MCF 10A (cell line): ENCODE measurements around the gene HERPUD1. TPM values are rescaled to one million over a fixed set of nuclear protein-coding genes. Genes with fewer than 3 reads are reported as not detected.
A peak's percentile ranks its signal among the peaks of the same experiment; 100 is the strongest.

Experiments used
- BruUV-seq: library from RNA; stranded (reverse); fragments of 400-500 nt; replicated peaks from 2 replicates; lab custom pipeline; 2021; lab: Mats Ljungman, UMichigan
- CTCF ChIA-PET: fragments of 300-600 bp; sonication (Branson Sonifier 250); formaldehyde crosslinking; extraction: SDS; loops from one replicate; lab custom pipeline; 2021; ENCODE audit warnings: antibody characterized with exemption, inconsistent platforms; lab: Yijun Ruan, JAX
- POLR2A ChIA-PET: fragments of 300-600, 350-650 bp; sonication (Branson Sonifier 250); formaldehyde crosslinking; extraction: SDS; loops from one replicate; lab custom pipeline; 2020; ENCODE audit warnings: antibody characterized with exemption, inconsistent platforms; lab: Yijun Ruan, JAX
- DNase-seq: peaks from one replicate; pipeline ENCODE4 v3.0.0-alpha.2; 2018; ENCODE audit not compliant: unreplicated experiment
- H3K27ac Mint-ChIP-seq: one replicate; pipeline ENCODE4 v1.8.0; 2022; ENCODE audit warnings: mild to moderate bottlenecking, low read depth, mixed read lengths; ENCODE audit not compliant: unreplicated experiment
- H3K27me3 Mint-ChIP-seq: one replicate; pipeline ENCODE4 v1.8.0; 2022; ENCODE audit warnings: mixed read lengths; ENCODE audit not compliant: insufficient read depth, unreplicated experiment
- H3K36me3 Mint-ChIP-seq: one replicate; pipeline ENCODE4 v1.8.0; 2022; ENCODE audit warnings: mild to moderate bottlenecking, moderate library complexity, mixed read lengths; ENCODE audit not compliant: insufficient read depth, unreplicated experiment
- H3K4me1 Mint-ChIP-seq: one replicate; pipeline ENCODE4 v1.8.0; 2022; ENCODE audit warnings: mixed read lengths; ENCODE audit not compliant: insufficient read depth, unreplicated experiment
- H3K4me3 Mint-ChIP-seq: one replicate; pipeline ENCODE4 v1.8.0; 2022; ENCODE audit warnings: mild to moderate bottlenecking, moderate library complexity, mixed read lengths; ENCODE audit not compliant: unreplicated experiment
- H3K9me3 Mint-ChIP-seq: one replicate; pipeline ENCODE4 v1.8.0; 2022; ENCODE audit warnings: mixed read lengths; ENCODE audit not compliant: unreplicated experiment
- intact Hi-C: fragments of 100-400 bp; cut with micrococcal nuclease; formaldehyde crosslinking; loops from 2 replicates; pipeline ENCODE4 v1.14.1; 2022
- total RNA-seq: library from RNA; stranded (reverse); gene quantifications from 2 replicates; pipeline ENCODE4 v1.2.3, GENCODE V29; 2022
- TF ChIP-seq, protein P1 (sequence below): fragments of 200-600 bp; IDR thresholded peaks from one replicate; pipeline ENCODE4 v1.8.0; 2022; ENCODE audit warnings: antibody characterized with exemption, mild to moderate bottlenecking; ENCODE audit not compliant: unreplicated experiment

HERPUD1 gene
- total RNA-seq, 1 experiment from 2014 or later = 201 TPM

DNA sequence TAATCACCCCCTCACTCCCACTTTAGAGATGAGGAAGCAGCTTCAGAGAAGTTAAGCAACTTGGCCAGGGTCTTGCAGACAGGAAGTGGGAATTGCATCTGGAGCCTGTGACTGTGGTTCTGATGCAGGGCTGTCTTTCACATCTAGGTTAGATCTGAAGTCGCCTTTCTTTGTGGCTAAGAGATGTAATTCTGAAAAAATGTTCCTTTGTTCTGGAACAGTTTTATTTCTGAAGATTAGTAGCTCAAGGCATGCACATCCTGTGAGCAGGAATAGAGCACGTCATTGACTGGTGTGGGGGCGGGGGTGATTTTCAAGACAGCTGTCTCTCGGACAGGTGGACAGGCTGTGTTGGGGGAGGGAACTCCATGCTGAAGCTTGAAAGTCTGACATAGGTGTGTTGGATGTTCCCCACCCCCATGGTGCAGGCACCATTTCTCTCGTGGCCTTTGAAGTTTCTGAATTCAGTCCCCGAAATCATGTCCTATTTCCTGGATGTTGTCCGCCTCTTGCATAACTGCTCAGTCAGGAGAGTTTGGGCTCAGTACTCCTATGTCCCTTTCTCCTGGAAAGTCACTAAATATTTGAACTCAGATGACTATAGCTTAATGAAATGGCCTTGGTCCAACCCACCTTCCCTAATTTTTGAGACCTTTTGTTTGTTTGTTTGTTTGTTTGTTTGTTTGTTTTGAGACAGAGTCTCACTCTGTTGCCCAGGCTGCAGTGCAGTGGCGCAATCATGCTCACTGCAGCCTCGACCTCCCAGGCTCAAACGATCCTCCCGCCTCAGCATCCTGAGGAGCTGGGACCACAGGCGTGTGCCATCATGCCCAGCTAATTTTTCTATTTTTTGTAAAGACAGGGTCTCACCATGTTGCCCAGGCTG lies 21.0 kb upstream of the HERPUD1 start:
- Mint-ChIP-seq H3K4me3 (no peak overlapping the region), H3K4me1 (peaks cover 6% of the 10 kb centered on the region), H3K36me3 (no peaks in the 10 kb centered on the region), H3K27me3 (no peaks in the 10 kb centered on the region), H3K9me3 (no peaks in the 10 kb centered on the region), H3K27ac (no peak overlapping the region)
- BruUV-seq = no TSS peak
- CTCF ChIA-PET = interaction anchor here (0.6 to 1.0 kb wide), 3 partner anchors 44 to 851 kb away, joined by 3 to 4 read pairs (median 4); no protein-coding TSS in a partner anchor
- peak; percentile 36 for DNase-seq
- intact Hi-C loops = no loop called here
- POLR2A ChIA-PET = interaction anchor here (1.1 kb wide), 1 partner anchor 22 kb away, joined by 7 read pairs; no protein-coding TSS in a partner anchor
- TF ChIP-seq, protein P1, sequence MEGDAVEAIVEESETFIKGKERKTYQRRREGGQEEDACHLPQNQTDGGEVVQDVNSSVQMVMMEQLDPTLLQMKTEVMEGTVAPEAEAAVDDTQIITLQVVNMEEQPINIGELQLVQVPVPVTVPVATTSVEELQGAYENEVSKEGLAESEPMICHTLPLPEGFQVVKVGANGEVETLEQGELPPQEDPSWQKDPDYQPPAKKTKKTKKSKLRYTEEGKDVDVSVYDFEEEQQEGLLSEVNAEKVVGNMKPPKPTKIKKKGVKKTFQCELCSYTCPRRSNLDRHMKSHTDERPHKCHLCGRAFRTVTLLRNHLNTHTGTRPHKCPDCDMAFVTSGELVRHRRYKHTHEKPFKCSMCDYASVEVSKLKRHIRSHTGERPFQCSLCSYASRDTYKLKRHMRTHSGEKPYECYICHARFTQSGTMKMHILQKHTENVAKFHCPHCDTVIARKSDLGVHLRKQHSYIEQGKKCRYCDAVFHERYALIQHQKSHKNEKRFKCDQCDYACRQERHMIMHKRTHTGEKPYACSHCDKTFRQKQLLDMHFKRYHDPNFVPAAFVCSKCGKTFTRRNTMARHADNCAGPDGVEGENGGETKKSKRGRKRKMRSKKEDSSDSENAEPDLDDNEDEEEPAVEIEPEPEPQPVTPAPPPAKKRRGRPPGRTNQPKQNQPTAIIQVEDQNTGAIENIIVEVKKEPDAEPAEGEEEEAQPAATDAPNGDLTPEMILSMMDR = no peak

DNA sequence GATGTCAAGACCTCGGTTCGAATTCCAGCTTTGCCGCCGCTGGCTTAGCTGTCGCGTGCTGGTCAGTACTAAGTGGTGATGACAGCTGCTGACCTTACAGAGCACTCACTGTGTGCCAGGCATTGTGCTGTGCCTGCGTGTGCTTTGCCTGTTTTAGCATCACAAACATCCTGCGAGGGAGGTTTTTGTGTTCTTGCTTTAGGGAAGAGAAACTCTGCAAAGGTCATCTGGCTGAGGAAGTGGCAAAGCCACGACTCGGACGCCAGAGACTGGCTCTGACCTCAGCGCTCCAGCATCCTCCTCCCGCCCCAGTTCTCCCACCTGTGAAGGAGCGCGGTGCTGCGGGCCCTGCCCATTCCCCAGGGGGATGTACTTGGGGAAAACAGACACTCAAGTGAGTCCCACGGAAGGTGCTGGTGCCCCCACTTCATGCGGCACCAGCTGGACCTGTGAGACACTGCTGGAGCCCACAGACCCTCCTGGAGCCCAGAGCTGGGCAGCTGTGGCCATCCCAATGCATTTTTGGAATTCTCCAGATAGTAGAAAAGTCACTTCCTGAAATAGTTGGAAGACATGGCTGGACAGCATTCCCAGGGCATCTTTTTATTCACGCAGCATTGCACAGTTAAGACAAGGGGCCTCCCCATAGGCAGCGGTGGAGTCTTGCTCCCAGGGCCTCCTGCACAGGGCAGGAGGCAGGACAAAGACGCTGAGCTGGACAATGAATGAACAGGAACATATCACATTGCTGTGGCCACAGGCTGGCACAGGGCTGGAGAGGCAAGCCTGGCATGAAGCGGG lies 20.0 kb upstream of the HERPUD1 start:
- peaks cover 1% of the 10 kb centered on the region for H3K27me3 Mint-ChIP-seq
- H3K36me3 Mint-ChIP-seq = no peaks in the 10 kb centered on the region
- H3K9me3 Mint-ChIP-seq = no peaks in the 10 kb centered on the region
- CTCF ChIA-PET = interaction anchor here (0.5 kb wide), 1 partner anchor 47 kb away, joined by 4 read pairs; the partner anchor contains the start of gene SLC12A3
- H3K4me1 Mint-ChIP-seq = peaks cover 6% of the 10 kb centered on the region
- intact Hi-C loops = no loop called here
- POLR2A ChIA-PET = no interaction called here
- DNase-seq = no peak
- no peak overlapping the region for H3K4me3 Mint-ChIP-seq
- TF ChIP-seq, protein P1 = no peak
- no TSS peak for BruUV-seq
- H3K27ac Mint-ChIP-seq = no peak overlapping the region

DNA sequence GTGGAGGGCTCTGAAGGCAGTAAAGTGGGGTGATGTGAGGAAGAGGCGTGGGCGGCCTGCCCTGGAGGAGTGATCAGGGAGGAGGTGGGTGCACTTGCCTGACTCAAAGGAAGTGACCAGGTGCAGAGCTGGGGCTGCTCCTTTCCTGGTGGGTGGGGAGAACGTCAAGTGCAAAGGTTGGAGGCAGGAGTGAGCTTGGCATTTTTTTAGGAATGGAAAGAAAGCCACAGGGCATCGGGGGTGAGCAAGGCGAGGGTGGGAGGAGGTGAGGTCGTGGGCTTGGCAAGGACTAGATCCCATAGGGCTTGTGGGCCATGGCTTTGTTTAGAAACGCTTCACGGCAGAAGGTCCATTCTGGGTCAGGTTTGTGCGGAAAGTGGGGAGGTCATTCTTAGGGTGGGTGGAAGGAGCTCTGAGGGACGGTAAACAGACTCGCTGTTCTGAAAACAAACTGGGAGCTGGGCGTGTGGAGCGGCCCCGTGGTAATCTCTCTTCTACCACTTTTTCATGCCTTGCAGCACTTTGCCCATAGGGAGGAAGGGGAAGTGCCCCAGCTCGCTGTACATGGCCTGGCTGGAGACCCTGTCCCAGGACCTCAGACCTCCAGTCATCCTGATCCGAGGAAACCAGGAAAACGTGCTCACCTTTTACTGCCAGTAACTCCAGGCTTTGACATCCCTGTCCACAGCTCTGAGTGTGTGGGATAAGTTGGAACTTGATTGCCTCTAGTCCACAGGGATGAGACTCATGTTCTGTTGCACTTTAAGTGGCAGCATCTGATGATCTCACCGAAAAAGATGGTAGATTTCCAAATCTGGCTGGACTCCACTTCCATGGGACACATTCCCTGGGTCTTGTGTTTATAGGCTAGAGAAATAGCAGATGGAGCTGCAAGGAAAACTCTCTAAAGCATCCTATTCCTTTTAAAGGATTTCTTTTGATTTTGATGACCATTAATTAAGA lies 18.9 kb upstream of the HERPUD1 start:
- no TSS peak for BruUV-seq

More for the DNA sequence above, 18.9 kb upstream of the HERPUD1 start:
- TF ChIP-seq, protein P1 = no peak
- ChIA-PET CTCF (interaction anchor here (0.6 to 0.7 kb wide), 2 partner anchors 48 to 54 kb away, joined by 3 read pairs; no protein-coding TSS in a partner anchor), POLR2A (interaction anchor here (0.9 to 1.5 kb wide), 3 partner anchors 20 to 74 kb away, joined by 3 to 7 read pairs (median 3); no protein-coding TSS in a partner anchor)
- H3K36me3 Mint-ChIP-seq = no peaks in the 10 kb centered on the region
- no peak overlapping the region for H3K27ac Mint-ChIP-seq
- intact Hi-C loops = no loop called here
- no peak overlapping the region for H3K4me3 Mint-ChIP-seq
- no peak for DNase-seq
- peaks cover 6% of the 10 kb centered on the region for H3K4me1 Mint-ChIP-seq
- H3K9me3 Mint-ChIP-seq = no peaks in the 10 kb centered on the region
- H3K27me3 Mint-ChIP-seq = peaks cover 12% of the 10 kb centered on the region
